A673 (cell line): ENCODE data around the gene LRP2.

Experiments used
- CTCF ChIP-seq: fragments of 300-800, 200-600 bp; sonication (generic); conservative IDR thresholded peaks from 2 replicates; pipeline ENCODE4 v1.5.1; 2017; ENCODE audit warnings: low read depth, mild to moderate bottlenecking, antibody characterized with exemption, low read length, moderate library complexity, mixed read lengths
- EZH2 ChIP-seq: fragments of 200-600 bp; sonication (generic); IDR thresholded peaks from 2 replicates; pipeline ENCODE4 v1.6.1; 2017; ENCODE audit warnings: borderline replicate concordance, low read depth, mild to moderate bottlenecking, mixed read lengths, antibody characterized with exemption, low read length; ENCODE audit not compliant: poor library complexity, severe bottlenecking

GRCh38 chr2:169116993-169117392, 245.3 kb downstream of the LRP2 start:
- TF ChIP-seq CTCF: no peak
- no peak for TF ChIP-seq EZH2
